RWPE2 (cell line): ENCODE results near the gene PRKCD.

Experiments used
- ATAC-seq: fragments of 200-7000 bp; cut with Tn5 transposase; 3 replicates; pipeline ENCODE4 v1.9.1; 2021; ENCODE audit warnings: low read depth
- DNase-seq: peaks from one replicate; pipeline ENCODE4 v3.0.0-alpha.2; 2020; ENCODE audit warnings: low spot score
- H3K27ac ChIP-seq: fragments of 450-650 bp; 2 replicates; pipeline ENCODE4 v1.5.1; 2017; ENCODE audit warnings: mild to moderate bottlenecking; ENCODE audit not compliant: poor library complexity, severe bottlenecking
- H3K27me3 ChIP-seq: fragments of 250-450 bp; sonication (Bioruptor Pico); 2 replicates; pipeline ENCODE4 v1.5.1; 2021; ENCODE audit warnings: mild to moderate bottlenecking, moderate library complexity; ENCODE audit not compliant: insufficient read depth, poor library complexity, severe bottlenecking
- H3K36me3 ChIP-seq: fragments of 250-450 bp; sonication (Bioruptor Pico); 2 replicates; pipeline ENCODE4 v1.5.1; 2020; ENCODE audit warnings: low read depth, mild to moderate bottlenecking, moderate library complexity
- H3K4me1 ChIP-seq: fragments of 250-450 bp; sonication (Bioruptor Pico); 2 replicates; pipeline ENCODE4 v1.5.1; 2021; ENCODE audit warnings: mild to moderate bottlenecking, moderate library complexity; ENCODE audit not compliant: insufficient read depth, poor library complexity, severe bottlenecking
- H3K4me3 ChIP-seq: fragments of 250-450 bp; sonication (Bioruptor Pico); 2 replicates; pipeline ENCODE4 v1.5.1; 2021; ENCODE audit warnings: mild to moderate bottlenecking, moderate library complexity; ENCODE audit not compliant: severe bottlenecking
- H3K9me3 ChIP-seq: fragments of 250-450 bp; sonication (Bioruptor Pico); 2 replicates; pipeline ENCODE4 v1.5.1; 2021; ENCODE audit warnings: mild to moderate bottlenecking, moderate library complexity; ENCODE audit not compliant: severe bottlenecking
- TF ChIP-seq, protein P1 (sequence below): fragments of 450-650 bp; IDR thresholded peaks from one replicate; pipeline ENCODE4 v1.5.1; 2017; ENCODE audit warnings: mild to moderate bottlenecking, moderate library complexity; ENCODE audit not compliant: poor library complexity, severe bottlenecking

PRKCD gene

DNA sequence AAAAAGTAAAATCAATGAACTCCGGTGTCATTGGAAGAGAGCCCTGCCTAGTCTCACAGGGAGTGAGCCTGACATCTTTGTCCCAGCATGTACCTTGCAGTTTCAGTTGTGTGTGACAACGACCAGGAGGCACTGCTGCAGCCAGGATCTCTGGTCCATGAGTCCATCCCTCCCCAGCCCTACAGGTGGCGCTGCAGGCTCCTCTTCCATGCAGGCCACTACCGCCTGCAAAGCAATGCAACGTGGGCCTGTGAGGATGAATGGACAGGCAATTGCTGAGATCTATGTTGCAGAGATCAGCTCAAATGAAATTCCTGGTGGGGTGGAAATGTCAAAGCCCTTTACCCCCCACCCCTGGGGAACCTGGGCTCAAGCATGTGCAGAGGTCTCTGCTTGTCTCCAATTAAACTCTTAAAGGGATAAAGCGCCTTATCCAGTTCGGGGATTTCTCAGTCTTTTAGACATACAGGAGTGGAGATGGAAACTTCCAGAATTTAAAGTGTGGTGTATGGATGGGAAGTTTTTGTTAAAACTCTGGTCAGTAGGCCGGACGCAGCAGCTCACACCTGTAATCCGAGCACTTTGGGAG, 59.0 kb downstream of the PRKCD start:
- TF ChIP-seq, protein P1, sequence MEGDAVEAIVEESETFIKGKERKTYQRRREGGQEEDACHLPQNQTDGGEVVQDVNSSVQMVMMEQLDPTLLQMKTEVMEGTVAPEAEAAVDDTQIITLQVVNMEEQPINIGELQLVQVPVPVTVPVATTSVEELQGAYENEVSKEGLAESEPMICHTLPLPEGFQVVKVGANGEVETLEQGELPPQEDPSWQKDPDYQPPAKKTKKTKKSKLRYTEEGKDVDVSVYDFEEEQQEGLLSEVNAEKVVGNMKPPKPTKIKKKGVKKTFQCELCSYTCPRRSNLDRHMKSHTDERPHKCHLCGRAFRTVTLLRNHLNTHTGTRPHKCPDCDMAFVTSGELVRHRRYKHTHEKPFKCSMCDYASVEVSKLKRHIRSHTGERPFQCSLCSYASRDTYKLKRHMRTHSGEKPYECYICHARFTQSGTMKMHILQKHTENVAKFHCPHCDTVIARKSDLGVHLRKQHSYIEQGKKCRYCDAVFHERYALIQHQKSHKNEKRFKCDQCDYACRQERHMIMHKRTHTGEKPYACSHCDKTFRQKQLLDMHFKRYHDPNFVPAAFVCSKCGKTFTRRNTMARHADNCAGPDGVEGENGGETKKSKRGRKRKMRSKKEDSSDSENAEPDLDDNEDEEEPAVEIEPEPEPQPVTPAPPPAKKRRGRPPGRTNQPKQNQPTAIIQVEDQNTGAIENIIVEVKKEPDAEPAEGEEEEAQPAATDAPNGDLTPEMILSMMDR: peak; percentile 94
- no peaks in the 10 kb centered on the region for H3K4me1 ChIP-seq
- ATAC-seq: peak; percentile 73
- peaks cover 14% of the 10 kb centered on the region for H3K36me3 ChIP-seq
- no peak for DNase-seq
- H3K9me3 ChIP-seq: no peaks in the 10 kb centered on the region
- H3K27ac ChIP-seq: no peak overlapping the region
- no peak overlapping the region for H3K4me3 ChIP-seq
- no peaks in the 10 kb centered on the region for H3K27me3 ChIP-seq

DNA sequence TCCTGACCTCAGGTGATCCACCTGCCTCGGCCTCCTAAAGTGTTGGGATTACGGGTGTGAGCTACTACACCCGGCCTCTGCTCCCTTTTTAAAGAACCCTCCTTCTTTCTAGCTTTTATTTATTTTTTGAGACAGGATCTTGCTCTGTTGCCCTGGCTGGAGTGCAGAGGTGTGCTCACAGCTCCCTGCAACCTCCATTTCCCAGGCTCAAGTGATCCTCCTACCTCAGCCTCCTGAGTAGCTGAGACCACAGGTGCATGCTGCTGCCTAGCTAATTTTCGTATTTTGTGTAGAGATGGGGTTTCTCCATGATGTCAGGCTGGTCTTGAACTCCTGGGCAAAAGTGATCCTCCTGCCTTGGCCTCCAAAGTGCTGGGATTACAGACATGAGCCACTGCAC, 60.3 kb downstream of the PRKCD start:
- no peak for ATAC-seq
- peaks cover 28% of the 10 kb centered on the region for H3K36me3 ChIP-seq
- no peaks in the 10 kb centered on the region for H3K4me1 ChIP-seq
- H3K27ac ChIP-seq: no peak overlapping the region
- DNase-seq: no peak
- no peaks in the 10 kb centered on the region for H3K27me3 ChIP-seq
- H3K4me3 ChIP-seq: no peak overlapping the region
- TF ChIP-seq, protein P1: no peak
- H3K9me3 ChIP-seq: no peaks in the 10 kb centered on the region

DNA sequence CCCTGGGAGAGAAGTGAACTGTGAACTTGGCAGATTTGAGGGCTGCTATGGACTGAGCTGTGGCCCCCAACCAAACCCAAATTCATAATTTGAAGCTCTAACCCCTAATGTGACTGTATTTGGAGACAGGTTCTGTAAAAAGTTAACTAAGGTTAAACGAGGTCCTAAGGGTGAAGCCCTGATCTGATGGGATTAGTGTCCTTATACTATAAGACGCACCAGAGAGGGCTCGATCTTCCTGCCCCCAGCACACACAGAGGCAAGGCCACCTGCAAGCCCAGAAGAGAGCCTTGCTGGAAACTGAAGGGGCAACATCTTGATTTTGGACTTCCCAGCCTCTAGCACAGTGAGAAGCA, 60.8 kb downstream of the PRKCD start:
- Histone ChIP-seq H3K36me3 (peaks cover 33% of the 10 kb centered on the region), H3K9me3 (no peaks in the 10 kb centered on the region), H3K4me1 (no peaks in the 10 kb centered on the region), H3K27me3 (no peaks in the 10 kb centered on the region), H3K27ac (no peak overlapping the region), H3K4me3 (no peak overlapping the region)
- TF ChIP-seq, protein P1: no peak
- DNase-seq: no peak
- no peak for ATAC-seq

DNA sequence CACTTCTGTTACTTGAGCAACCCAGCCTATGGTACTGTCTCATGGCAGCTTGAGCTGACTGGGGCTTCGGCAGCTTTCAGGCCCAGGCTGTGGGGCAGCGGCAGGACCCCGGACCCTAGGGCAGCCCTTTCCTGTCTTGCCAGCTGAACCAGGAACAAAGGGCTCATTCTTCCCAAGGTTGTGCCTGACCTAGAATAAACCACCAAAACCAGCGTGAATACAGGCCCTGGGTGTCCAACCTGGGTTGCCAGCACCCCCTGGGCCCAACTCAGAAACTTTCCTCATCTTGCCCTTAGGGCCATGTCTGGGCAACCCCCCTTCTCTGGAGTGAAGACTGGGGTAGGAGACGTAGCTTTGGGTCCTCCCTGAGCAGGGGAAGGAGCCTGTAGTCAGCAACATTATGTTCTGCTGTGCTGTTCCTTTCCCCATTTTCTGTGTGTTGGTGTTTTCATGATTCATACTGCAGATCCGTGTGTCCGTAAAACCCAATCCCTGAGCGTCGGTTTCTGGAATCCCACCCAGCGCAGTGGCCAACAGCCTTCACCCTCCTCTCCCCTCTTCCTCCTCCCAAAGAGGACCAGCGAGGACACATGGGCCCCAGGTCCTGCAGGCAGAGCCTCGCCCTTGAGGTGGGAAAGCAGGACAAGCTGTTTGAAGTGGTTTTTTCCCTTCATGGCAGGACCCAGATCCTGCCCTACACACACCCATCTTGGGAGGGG, 61.3 kb downstream of the PRKCD start:
- Histone ChIP-seq H3K27ac (no peak overlapping the region), H3K4me3 (no peak overlapping the region), H3K36me3 (peaks cover 38% of the 10 kb centered on the region), H3K27me3 (no peaks in the 10 kb centered on the region), H3K9me3 (no peaks in the 10 kb centered on the region), H3K4me1 (no peaks in the 10 kb centered on the region)
- DNase-seq (no peak), ATAC-seq (peak; percentile 1; the same call in 1 of the 3 replicates)
- TF ChIP-seq, protein P1: no peak

DNA sequence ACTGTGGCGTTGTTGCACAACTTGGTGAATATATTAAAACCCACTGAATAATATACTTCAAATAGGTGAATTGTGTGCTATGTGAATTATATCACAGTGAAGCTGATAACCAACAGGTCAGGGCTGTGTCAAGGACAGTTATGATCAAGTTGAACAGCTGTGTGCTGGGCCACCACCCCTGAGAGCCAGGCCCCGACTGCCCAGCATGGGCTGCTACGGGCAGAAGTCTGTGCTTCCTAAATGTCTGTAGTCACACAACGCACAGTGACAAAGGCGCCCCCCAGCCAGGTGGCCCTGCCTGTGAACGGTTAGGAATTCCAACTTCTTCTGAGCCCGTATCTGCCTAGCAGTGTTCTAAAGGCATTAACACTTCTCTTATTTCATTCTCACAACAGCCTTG, 62.0 kb downstream of the PRKCD start:
- Histone ChIP-seq H3K36me3 (peaks cover 45% of the 10 kb centered on the region), H3K27ac (no peak overlapping the region), H3K4me3 (no peak overlapping the region), H3K4me1 (no peaks in the 10 kb centered on the region), H3K9me3 (no peaks in the 10 kb centered on the region), H3K27me3 (no peaks in the 10 kb centered on the region)
- TF ChIP-seq, protein P1: no peak
- ATAC-seq (peak; percentile 5; the same call in 1 of the 3 replicates), DNase-seq (no peak)
